ENCODE measurements around the gene TMEM125.

TMEM125 gene

GRCh38 chr1:43243299-43243698, 26.5 kb upstream of the TMEM125 start:
- TF ChIP-seq, protein P1, sequence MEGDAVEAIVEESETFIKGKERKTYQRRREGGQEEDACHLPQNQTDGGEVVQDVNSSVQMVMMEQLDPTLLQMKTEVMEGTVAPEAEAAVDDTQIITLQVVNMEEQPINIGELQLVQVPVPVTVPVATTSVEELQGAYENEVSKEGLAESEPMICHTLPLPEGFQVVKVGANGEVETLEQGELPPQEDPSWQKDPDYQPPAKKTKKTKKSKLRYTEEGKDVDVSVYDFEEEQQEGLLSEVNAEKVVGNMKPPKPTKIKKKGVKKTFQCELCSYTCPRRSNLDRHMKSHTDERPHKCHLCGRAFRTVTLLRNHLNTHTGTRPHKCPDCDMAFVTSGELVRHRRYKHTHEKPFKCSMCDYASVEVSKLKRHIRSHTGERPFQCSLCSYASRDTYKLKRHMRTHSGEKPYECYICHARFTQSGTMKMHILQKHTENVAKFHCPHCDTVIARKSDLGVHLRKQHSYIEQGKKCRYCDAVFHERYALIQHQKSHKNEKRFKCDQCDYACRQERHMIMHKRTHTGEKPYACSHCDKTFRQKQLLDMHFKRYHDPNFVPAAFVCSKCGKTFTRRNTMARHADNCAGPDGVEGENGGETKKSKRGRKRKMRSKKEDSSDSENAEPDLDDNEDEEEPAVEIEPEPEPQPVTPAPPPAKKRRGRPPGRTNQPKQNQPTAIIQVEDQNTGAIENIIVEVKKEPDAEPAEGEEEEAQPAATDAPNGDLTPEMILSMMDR (IDR thresholded peaks at IDR 0.05; ENCODE audit: extremely low read depth, insufficient read depth, missing control alignments): no peak
- DNase-seq (ENCODE audit: low spot score): no peak
- in situ Hi-C loops (cut with MboI; ENCODE audit: low pct_unique_long_range_greater_than_20kb, low sequenced_read_pairs, unreplicated experiment): loop anchor here (25.0 kb wide), 1 partner anchor 119 kb away; the partner anchor contains the start of genes CDC20 and ELOVL1

DNA sequence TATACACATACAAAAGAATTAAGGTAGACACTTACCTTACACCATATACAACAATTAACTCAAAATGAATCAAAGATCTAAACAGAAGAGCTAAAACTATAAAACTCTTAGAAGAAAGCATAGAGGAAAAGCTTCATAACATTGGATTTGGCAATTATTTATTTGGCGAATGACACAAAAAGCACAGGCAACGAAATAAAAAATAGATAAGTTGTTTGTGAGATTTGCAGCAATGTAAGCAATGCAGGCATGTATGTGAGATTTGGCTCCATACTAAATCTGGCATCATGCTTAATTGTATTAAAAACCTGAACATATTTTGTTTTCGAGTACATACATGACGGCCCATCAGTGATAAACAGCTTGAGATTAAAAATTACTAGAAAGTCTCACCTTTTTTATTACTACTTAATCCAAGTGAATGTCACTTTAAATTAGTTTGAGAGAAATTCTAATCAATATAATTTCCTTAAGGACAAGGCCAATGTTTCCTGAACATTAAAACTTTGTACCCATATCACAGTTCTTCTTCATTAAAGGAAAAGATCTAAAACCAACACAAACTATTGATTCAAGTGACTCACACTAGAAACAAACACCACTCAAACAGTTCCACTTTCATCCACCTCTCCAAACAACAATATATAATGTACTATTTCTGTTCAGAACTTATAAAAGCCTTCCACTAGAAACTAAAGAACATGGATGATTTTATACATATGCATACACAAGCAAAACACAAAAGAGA, 23.1 kb upstream of the TMEM125 start:
- no peak for DNase-seq (ENCODE audit: low spot score)
- in situ Hi-C loops (cut with MboI; ENCODE audit: low pct_unique_long_range_greater_than_20kb, low sequenced_read_pairs, unreplicated experiment): loop anchor here (25.0 kb wide), 1 partner anchor 116 kb away; the partner anchor contains the start of genes CDC20 and ELOVL1
- TF ChIP-seq, protein P1 (IDR thresholded peaks at IDR 0.05; ENCODE audit: extremely low read depth, insufficient read depth, missing control alignments): no peak

DNA sequence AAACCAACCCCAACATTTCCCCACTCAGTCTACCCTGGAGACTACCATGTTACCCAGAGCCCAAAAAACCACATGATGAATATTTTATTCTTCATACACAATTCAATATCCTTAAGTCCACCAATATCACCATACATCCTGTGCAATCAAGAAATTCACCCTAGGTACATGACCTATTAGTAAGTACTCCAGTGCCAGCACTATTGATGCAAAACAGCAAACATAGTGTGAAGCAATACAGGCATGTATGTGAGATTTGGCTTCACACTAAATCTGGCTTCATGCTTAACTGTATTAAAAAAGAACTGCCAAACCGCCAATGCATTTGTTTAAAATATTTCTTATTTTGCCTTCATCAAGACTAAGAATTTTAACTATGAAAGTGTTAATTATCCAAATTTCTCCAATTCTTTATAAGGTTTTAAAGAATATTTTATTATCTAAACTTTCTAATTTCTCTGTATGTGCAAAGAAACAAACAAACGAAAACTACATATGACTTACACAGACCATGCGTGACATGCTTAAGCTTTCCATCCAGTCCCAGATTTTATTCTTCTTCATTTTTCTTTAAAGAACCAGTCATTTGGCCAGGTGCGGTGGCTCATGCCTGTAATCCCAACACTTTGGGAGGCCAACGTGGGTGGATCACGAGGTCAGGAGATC, 22.4 kb upstream of the TMEM125 start:
- in situ Hi-C loops (cut with MboI; ENCODE audit: low pct_unique_long_range_greater_than_20kb, low sequenced_read_pairs, unreplicated experiment): loop anchor here (25.0 kb wide), 1 partner anchor 115 kb away; the partner anchor contains the start of genes CDC20 and ELOVL1
- TF ChIP-seq, protein P1 (IDR thresholded peaks at IDR 0.05; ENCODE audit: extremely low read depth, insufficient read depth, missing control alignments): no peak
- no peak for DNase-seq (ENCODE audit: low spot score)

GRCh38 chr1:43250351-43250761, 19.4 kb upstream of the TMEM125 start:
- in situ Hi-C loops (cut with MboI; ENCODE audit: low pct_unique_long_range_greater_than_20kb, low sequenced_read_pairs, unreplicated experiment): no loop called here
- no peak for DNase-seq (ENCODE audit: low spot score)
- TF ChIP-seq, protein P1 (IDR thresholded peaks at IDR 0.05; ENCODE audit: extremely low read depth, insufficient read depth, missing control alignments): no peak

GRCh38 chr1:43251024-43251423, 18.8 kb upstream of the TMEM125 start:
- DNase-seq (ENCODE audit: low spot score): no peak
- TF ChIP-seq, protein P1 (IDR thresholded peaks at IDR 0.05; ENCODE audit: extremely low read depth, insufficient read depth, missing control alignments): no peak
- in situ Hi-C loops (cut with MboI; ENCODE audit: low pct_unique_long_range_greater_than_20kb, low sequenced_read_pairs, unreplicated experiment): no loop called here

GRCh38 chr1:43252225-43252624, 17.6 kb upstream of the TMEM125 start:
- TF ChIP-seq, protein P1 (IDR thresholded peaks at IDR 0.05; ENCODE audit: extremely low read depth, insufficient read depth, missing control alignments): no peak
- DNase-seq (ENCODE audit: low spot score): no peak
- in situ Hi-C loops (cut with MboI; ENCODE audit: low pct_unique_long_range_greater_than_20kb, low sequenced_read_pairs, unreplicated experiment): no loop called here
